Suprapubic skin (tissue), 4 donors: ENCODE data around the gene MYL7.

Source experiments
- EP300 ChIP-seq: sonication (generic); formaldehyde crosslinking; IDR thresholded peaks from one replicate; pipeline ENCODE4 v1.6.1; 2017; ENCODE audit warnings: antibody characterized with exemption
- POLR2A ChIP-seq, 2 donors: fragments of 450-650 bp; IDR thresholded peaks; one replicate each; pipeline ENCODE4 v1.6.1; 2017; ENCODE audit warnings: antibody characterized with exemption in 2 of 2, mild to moderate bottlenecking in 2 of 2, moderate library complexity in 2 of 2
- POLR2AphosphoS5 ChIP-seq, 3 donors: sonication (generic); formaldehyde crosslinking; IDR thresholded peaks; one replicate each; pipeline ENCODE4 v1.6.1; 2017; ENCODE audit warnings: antibody characterized with exemption in 3 of 3
- TF ChIP-seq, protein P1 (sequence below), 2 donors: fragments of 200-600 bp in 1 of 2; fragments of 450-650 bp in 1 of 2; sonication (generic) in 1 of 2; IDR thresholded peaks; one replicate each; pipeline ENCODE4 v1.5.1; 2016 to 2019; ENCODE audit warnings: antibody characterized with exemption in 2 of 2, mild to moderate bottlenecking in 1 of 2, moderate library complexity in 1 of 2

DNA sequence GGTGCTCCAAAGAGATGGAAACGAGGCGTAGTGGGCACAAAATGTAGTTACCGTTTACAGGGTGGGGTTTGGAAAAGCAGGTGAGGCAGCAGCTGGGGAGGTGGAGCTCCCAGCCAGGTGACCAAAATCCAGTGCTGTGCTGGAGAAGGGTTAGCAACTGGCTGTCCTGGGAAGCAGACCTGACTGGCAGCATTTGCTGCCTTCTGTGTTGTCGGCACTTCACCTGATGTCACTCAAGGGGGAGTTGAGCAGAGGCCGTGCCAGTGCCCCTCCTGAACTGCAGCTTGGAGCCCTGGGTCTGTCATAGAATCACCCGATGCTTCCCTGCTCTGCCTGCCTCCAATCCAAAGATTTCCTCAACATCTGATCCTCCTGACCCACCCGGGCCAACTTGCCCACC lies 35.4 kb upstream of the MYL7 start:
- TF ChIP-seq POLR2AphosphoS5 (IDR thresholded peaks at IDR 0.05) (no peak), POLR2A (IDR thresholded peaks at IDR 0.05) (no peak), EP300 (no peak)
- TF ChIP-seq, protein P1, sequence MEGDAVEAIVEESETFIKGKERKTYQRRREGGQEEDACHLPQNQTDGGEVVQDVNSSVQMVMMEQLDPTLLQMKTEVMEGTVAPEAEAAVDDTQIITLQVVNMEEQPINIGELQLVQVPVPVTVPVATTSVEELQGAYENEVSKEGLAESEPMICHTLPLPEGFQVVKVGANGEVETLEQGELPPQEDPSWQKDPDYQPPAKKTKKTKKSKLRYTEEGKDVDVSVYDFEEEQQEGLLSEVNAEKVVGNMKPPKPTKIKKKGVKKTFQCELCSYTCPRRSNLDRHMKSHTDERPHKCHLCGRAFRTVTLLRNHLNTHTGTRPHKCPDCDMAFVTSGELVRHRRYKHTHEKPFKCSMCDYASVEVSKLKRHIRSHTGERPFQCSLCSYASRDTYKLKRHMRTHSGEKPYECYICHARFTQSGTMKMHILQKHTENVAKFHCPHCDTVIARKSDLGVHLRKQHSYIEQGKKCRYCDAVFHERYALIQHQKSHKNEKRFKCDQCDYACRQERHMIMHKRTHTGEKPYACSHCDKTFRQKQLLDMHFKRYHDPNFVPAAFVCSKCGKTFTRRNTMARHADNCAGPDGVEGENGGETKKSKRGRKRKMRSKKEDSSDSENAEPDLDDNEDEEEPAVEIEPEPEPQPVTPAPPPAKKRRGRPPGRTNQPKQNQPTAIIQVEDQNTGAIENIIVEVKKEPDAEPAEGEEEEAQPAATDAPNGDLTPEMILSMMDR (IDR thresholded peaks at IDR 0.05) = no peak
